ENCODE measurements around the gene GPR132. TPM values are rescaled to one million over a fixed set of nuclear protein-coding genes. Genes with fewer than 3 reads are reported as not detected.
A peak's percentile ranks its signal among the peaks of the same experiment; 100 is the strongest.
"Not testable (repeated sequence)": the region's sequence is repeated elsewhere in the genome, so short reads cannot be mapped to it uniquely, and the experiment has no call there.

GPR132 gene
- total and polyA plus RNA-seq, 2 of the 13 experiments (the other 11 are each of a cell fraction or from before 2014, with no cell fraction given), result not detected

GRCh38 chr14:105034315-105035039, 30.8 kb downstream of the GPR132 start:
- TF ChIP-seq DPF2 (CRISPR knock-in tag; IDR thresholded peaks at IDR 0.05; ENCODE audit: borderline replicate concordance, low read depth), result no peak
- TF ChIP-seq, protein P1, sequence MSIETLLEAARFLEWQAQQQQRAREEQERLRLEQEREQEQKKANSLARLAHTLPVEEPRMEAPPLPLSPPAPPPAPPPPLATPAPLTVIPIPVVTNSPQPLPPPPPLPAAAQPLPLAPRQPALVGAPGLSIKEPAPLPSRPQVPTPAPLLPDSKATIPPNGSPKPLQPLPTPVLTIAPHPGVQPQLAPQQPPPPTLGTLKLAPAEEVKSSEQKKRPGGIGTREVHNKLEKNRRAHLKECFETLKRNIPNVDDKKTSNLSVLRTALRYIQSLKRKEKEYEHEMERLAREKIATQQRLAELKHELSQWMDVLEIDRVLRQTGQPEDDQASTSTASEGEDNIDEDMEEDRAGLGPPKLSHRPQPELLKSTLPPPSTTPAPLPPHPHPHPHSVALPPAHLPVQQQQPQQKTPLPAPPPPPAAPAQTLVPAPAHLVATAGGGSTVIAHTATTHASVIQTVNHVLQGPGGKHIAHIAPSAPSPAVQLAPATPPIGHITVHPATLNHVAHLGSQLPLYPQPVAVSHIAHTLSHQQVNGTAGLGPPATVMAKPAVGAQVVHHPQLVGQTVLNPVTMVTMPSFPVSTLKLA (IDR thresholded peaks at IDR 0.05), result peak; percentile 58; the same call in 1 of the 2 replicates
- Histone ChIP-seq H3K27me3 (ENCODE audit: control insufficient read depth in 1 of 2, insufficient read depth in 2 of 2, low read length in 2 of 2) (peaks cover 2 to 26% of the 10 kb centered on the region in 2 experiments; a peak in 3 of 5 replicates), H3K4me2 (ENCODE audit: low read depth, low read length) (no peak overlapping the region), H2AFZ (ENCODE audit: low read length) (no peak overlapping the region), H4K20me1 (ENCODE audit: insufficient read depth, low read length) (no peaks in the 10 kb centered on the region), H3K27ac (ENCODE audit: extremely low read length, insufficient read depth, low read length) (no peak overlapping the region), H3K4me3 (replicated peaks in 1 of 3; ENCODE audit: insufficient read depth in 1 of 3, low read depth in 2 of 3, low read length in 3 of 3) (no peak overlapping the region), H3K9ac (ENCODE audit: insufficient read depth, low read depth, low read length) (no peak overlapping the region), H3K9me3 (ENCODE audit: low read length) (no peaks in the 10 kb centered on the region), H3K4me1 (ENCODE audit: insufficient read depth, low read length) (peaks cover 4% of the 10 kb centered on the region), H3K79me2 (ENCODE audit: insufficient read depth, low read length) (no peaks in the 10 kb centered on the region), H3K36me3 (replicated peaks in 1 of 2; ENCODE audit: control insufficient read depth in 1 of 2, insufficient read depth in 2 of 2, low read length in 2 of 2) (no peaks in the 10 kb centered on the region)
- in situ Hi-C loops (cut with HindIII; ENCODE audit: extremely low pct_ligation_motif_present, low pct_unique_long_range_greater_than_20kb), result no loop called here
- no peak for DNase-seq (ENCODE audit: low spot score)
- no TSS peak for BruUV-seq (replicated peaks)
- no peak for ATAC-seq
- intact Hi-C loops (cut with micrococcal nuclease; ENCODE audit: unreplicated experiment), result no loop called here
- POLR2A ChIA-PET, result no interaction called here
- CTCF ChIA-PET (ENCODE audit: low intra/inter-chr PET ratio, low total read pairs), result no interaction called here
- no peak for FAIRE-seq
- WGBS (ENCODE audit: low lambda C conversion rate), result 46% methylated on average over 17 of the region's 17 CpGs

DNA sequence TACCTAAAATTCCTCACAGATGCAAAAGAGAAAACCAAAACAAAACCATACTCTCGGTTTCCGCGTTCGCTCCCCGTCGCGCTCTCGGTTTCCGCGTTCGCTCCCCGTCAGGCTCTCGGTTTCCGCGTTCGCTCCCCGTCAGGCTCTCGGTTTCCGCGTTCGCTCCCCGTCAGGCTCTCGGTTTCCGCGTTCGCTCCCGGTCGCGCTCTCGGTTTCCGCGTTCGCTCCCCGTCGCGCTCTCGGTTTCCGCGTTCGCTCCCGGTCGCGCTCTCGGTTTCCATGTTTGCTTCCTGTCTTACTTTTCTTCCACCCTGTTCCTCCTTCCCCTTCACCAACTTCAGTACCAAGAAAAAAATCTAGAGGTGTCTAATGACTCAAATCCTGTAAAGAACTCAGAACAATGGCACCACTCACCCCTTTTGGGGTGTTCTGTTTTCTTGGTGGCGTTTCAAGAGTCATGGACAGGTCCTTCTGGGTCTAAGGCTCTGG, 31.8 kb downstream of the GPR132 start:
- POLR2A ChIA-PET; H2AFZ ChIP-seq (ENCODE audit: low read length); H3K4me2 ChIP-seq (ENCODE audit: low read depth, low read length); H3K27ac ChIP-seq (ENCODE audit: extremely low read length, insufficient read depth, low read length); ATAC-seq; H3K4me3 ChIP-seq (replicated peaks in 1 of 3; ENCODE audit: insufficient read depth in 1 of 3, low read depth in 2 of 3, low read length in 3 of 3); FAIRE-seq; H3K36me3 ChIP-seq (replicated peaks in 1 of 2; ENCODE audit: control insufficient read depth in 1 of 2, insufficient read depth in 2 of 2, low read length in 2 of 2); H3K9ac ChIP-seq (ENCODE audit: insufficient read depth, low read depth, low read length); BruUV-seq (replicated peaks); intact Hi-C loops (cut with micrococcal nuclease; ENCODE audit: unreplicated experiment); in situ Hi-C loops (cut with HindIII; ENCODE audit: extremely low pct_ligation_motif_present, low pct_unique_long_range_greater_than_20kb); H3K4me1 ChIP-seq (ENCODE audit: insufficient read depth, low read length); CTCF ChIA-PET (ENCODE audit: low intra/inter-chr PET ratio, low total read pairs); H3K79me2 ChIP-seq (ENCODE audit: insufficient read depth, low read length); DNase-seq (ENCODE audit: low spot score); H3K9me3 ChIP-seq (ENCODE audit: low read length); H4K20me1 ChIP-seq (ENCODE audit: insufficient read depth, low read length): not testable (repeated sequence)
- peaks cover 2 to 30% of the 10 kb centered on the region in 2 experiments; a peak in 3 of 5 replicates for H3K27me3 ChIP-seq (ENCODE audit: control insufficient read depth in 1 of 2, insufficient read depth in 2 of 2, low read length in 2 of 2)
- 81% methylated on average over 45 of the region's 45 CpGs for WGBS (ENCODE audit: low lambda C conversion rate)

DNA sequence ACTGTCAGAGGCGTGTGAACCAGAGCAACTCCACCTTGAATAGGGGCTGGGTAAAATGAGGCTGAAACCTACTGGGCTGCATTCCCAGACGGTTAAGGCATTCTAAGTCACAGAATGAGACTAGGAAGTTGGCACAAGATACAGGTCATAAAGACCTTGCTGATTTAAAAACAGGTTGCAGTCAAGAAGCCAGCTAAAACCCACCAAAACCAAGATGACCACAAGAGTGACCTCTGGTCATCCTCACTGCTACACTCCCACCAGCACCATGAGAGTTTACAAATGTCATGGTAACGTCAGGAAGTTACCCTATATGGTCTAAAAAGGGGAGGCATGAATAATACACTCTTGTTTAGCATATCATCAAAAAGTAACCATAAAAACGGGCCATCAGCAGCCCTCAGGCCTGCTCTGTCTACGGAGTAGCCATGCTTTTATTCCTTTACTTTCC, 32.8 kb downstream of the GPR132 start:
- CTCF ChIA-PET (ENCODE audit: low intra/inter-chr PET ratio, low total read pairs); H3K79me2 ChIP-seq (ENCODE audit: insufficient read depth, low read length); BruUV-seq (replicated peaks); H3K9ac ChIP-seq (ENCODE audit: insufficient read depth, low read depth, low read length); H3K4me1 ChIP-seq (ENCODE audit: insufficient read depth, low read length); DNase-seq (ENCODE audit: low spot score); H3K9me3 ChIP-seq (ENCODE audit: low read length); H4K20me1 ChIP-seq (ENCODE audit: insufficient read depth, low read length); H3K36me3 ChIP-seq (replicated peaks in 1 of 2; ENCODE audit: control insufficient read depth in 1 of 2, insufficient read depth in 2 of 2, low read length in 2 of 2); POLR2A ChIA-PET; H3K4me2 ChIP-seq (ENCODE audit: low read depth, low read length); H2AFZ ChIP-seq (ENCODE audit: low read length); FAIRE-seq; intact Hi-C loops (cut with micrococcal nuclease; ENCODE audit: unreplicated experiment); H3K27ac ChIP-seq (ENCODE audit: extremely low read length, insufficient read depth, low read length); H3K4me3 ChIP-seq (replicated peaks in 1 of 3; ENCODE audit: insufficient read depth in 1 of 3, low read depth in 2 of 3, low read length in 3 of 3); ATAC-seq; in situ Hi-C loops (cut with HindIII; ENCODE audit: extremely low pct_ligation_motif_present, low pct_unique_long_range_greater_than_20kb): not testable (repeated sequence)
- 20% methylated on average over 4 of the region's 5 CpGs for WGBS (ENCODE audit: low lambda C conversion rate)
- peaks cover 2 to 30% of the 10 kb centered on the region in 2 experiments; a peak in 4 of 5 replicates for H3K27me3 ChIP-seq (ENCODE audit: control insufficient read depth in 1 of 2, insufficient read depth in 2 of 2, low read length in 2 of 2)

Measured in HepG2 (cell line).